ENCODE data around the gene PLEKHA6.
"Not testable (repeated sequence)": the region's sequence is repeated elsewhere in the genome, so short reads cannot be mapped to it uniquely, and the experiment has no call there.

Gene PLEKHA6

GRCh38 chr1:204335533-204335932 lies 24.2 kb downstream of the PLEKHA6 start:
- DNase-seq (ENCODE audit: low read depth in 3 of 3) = no peak

GRCh38 chr1:204335085-204335484 lies 24.6 kb downstream of the PLEKHA6 start:
- DNase-seq (ENCODE audit: low read depth in 3 of 3) = no peak

- DNase-seq (ENCODE audit: low read depth in 3 of 3) = no peak
Measured at GRCh38 chr1:204334455-204334854, 25.3 kb downstream of the PLEKHA6 start.

GRCh38 chr1:204333427-204333826 lies 26.3 kb downstream of the PLEKHA6 start:
- no peak for DNase-seq (ENCODE audit: low read depth in 3 of 3)

- DNase-seq (ENCODE audit: low read depth in 3 of 3) = no peak
Measured at GRCh38 chr1:204331847-204332487, 27.8 kb downstream of the PLEKHA6 start.

- DNase-seq (ENCODE audit: low read depth in 3 of 3) = no peak
Measured at GRCh38 chr1:204331275-204331674, 28.5 kb downstream of the PLEKHA6 start.

GRCh38 chr1:204327870-204328269 lies 31.9 kb downstream of the PLEKHA6 start:
- DNase-seq (ENCODE audit: low read depth in 3 of 3) = not testable (repeated sequence)

- no peak for DNase-seq (ENCODE audit: low read depth in 3 of 3)
Measured at GRCh38 chr1:204327359-204327758, 32.4 kb downstream of the PLEKHA6 start.

- no peak for DNase-seq (ENCODE audit: low read depth in 3 of 3)
Measured at GRCh38 chr1:204326771-204327300, 32.9 kb downstream of the PLEKHA6 start.

GRCh38 chr1:204325944-204326343 lies 33.8 kb downstream of the PLEKHA6 start:
- no peak for DNase-seq (ENCODE audit: low read depth in 3 of 3)

- DNase-seq (ENCODE audit: low read depth in 3 of 3) = peak in 2 of 3 experiments; percentile 2 to 55
Measured at GRCh38 chr1:204323887-204324286, 35.8 kb downstream of the PLEKHA6 start.

- no peak for DNase-seq (ENCODE audit: low read depth in 3 of 3)
Measured at GRCh38 chr1:204322339-204322868, 37.3 kb downstream of the PLEKHA6 start.

- DNase-seq (ENCODE audit: low read depth in 3 of 3) = no peak
Measured at GRCh38 chr1:204321665-204322064, 38.1 kb downstream of the PLEKHA6 start.

- no peak for DNase-seq (ENCODE audit: low read depth in 3 of 3)
Measured at GRCh38 chr1:204321051-204321450, 38.7 kb downstream of the PLEKHA6 start.

- peak in 1 of 3 experiments; percentile 6 for DNase-seq (ENCODE audit: low read depth in 3 of 3)
Measured at GRCh38 chr1:204320382-204320804, 39.3 kb downstream of the PLEKHA6 start.

- DNase-seq (ENCODE audit: low read depth in 3 of 3) = no peak
Measured at GRCh38 chr1:204319462-204319861, 40.3 kb downstream of the PLEKHA6 start.

GRCh38 chr1:204319027-204319426 lies 40.7 kb downstream of the PLEKHA6 start:
- DNase-seq (ENCODE audit: low read depth in 3 of 3) = no peak

- no peak for DNase-seq (ENCODE audit: low read depth in 3 of 3)
Measured at GRCh38 chr1:204318324-204318723, 41.4 kb downstream of the PLEKHA6 start.

GRCh38 chr1:204317170-204317569 lies 42.6 kb downstream of the PLEKHA6 start:
- no peak for DNase-seq (ENCODE audit: low read depth in 3 of 3)

GRCh38 chr1:204316164-204316563 lies 43.6 kb downstream of the PLEKHA6 start:
- no peak for DNase-seq (ENCODE audit: low read depth in 3 of 3)

GRCh38 chr1:204314893-204315658 lies 44.7 kb downstream of the PLEKHA6 start:
- DNase-seq (ENCODE audit: low read depth in 3 of 3) = no peak

GRCh38 chr1:204314171-204314892 lies 45.4 kb downstream of the PLEKHA6 start:
- DNase-seq (ENCODE audit: low read depth in 3 of 3) = no peak

Measured in stimulated activated CD4-positive, alpha-beta T cell treated with anti-CD3 and anti-CD28 coated beads, TNF-alpha, amount 100 ng/mL, for 24 hours (primary cell).